Left kidney (tissue), 2 donors: ENCODE measurements around the gene MYDGF. TPM values are rescaled to one million over a fixed set of nuclear protein-coding genes. Genes with fewer than 3 reads are reported as not detected.

ENCODE experiments used
- DNase-seq: peaks from one replicate; pipeline ENCODE4 v3.0.0-alpha.2; 2013
- polyA plus RNA-seq: library from polyadenylated mRNA; unstranded; fragments of 120-200 nt; gene quantifications from one replicate; pipeline ENCODE4 v1.2.1, GENCODE V29; 2013; ENCODE audit not compliant: insufficient read length

MYDGF gene
- polyA plus RNA-seq, 1 donor = 59.2 TPM

- DNase-seq = no peak
Observed at GRCh38 chr19:4678881-4679790, 9.0 kb upstream of the MYDGF start.

DNA sequence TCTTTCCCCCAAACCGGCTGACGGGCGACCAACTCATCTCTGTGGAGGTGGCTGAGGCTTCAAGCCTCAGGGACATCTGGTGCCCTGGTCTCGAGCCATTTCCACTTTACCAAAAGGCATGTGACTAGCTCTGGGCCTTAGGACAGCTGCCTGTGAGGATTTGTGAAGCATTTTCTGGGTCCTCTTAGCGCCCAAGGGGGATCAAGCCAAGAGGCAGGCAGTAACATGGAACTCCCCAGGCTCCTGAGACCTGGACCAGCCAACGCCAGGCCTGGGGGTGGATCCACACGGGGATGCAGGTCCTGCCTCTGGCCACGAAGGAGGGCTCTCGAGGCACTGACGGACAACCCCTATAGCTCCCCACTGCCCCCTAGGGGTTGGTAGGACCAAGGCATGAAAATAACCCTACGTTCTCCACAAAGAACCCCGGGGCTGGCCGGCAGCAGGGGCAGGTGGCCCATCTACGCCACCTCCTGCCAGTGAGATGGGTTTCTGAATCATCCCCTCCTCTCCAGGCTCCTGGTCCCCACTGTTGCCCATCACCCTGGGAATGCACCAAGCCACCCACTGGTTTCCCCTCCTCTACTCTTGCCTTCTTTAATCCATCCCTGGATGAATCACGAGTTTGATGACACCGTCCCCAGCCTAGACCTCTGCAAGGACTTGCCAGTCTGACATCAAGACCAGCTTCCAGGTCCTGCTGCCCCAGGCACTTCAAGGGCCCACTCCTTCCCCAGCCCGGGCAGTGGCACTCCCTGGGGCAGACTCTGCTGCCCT lies 7.0 kb upstream of the MYDGF start:
- DNase-seq = no peak

GRCh38 chr19:4675346-4675745 lies 5.2 kb upstream of the MYDGF start:
- no peak for DNase-seq

DNA sequence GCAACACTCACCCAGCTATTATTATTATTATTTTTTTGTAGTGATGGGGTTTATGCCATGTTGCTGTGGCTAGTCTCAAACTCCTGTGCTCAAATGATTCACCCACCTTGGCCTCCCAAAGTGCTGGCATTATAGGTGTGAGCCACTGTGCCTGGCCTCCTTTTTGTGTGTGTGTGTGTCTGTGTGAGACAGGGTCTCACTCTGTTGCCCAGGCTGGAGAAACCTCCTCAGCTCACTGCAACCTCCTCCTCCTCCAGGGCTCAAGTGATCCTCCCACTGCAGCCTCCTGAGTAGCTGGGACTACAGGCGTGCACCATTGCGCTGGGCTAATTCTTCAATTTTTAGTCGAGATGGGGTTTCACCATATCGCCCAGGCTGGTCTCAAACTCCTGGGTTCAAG lies 3.6 kb upstream of the MYDGF start:
- DNase-seq = no peak

- DNase-seq = no peak
Observed at GRCh38 chr19:4673216-4673615, 3.1 kb upstream of the MYDGF start.

GRCh38 chr19:4671185-4671851 lies 1.2 kb upstream of the MYDGF start:
- DNase-seq = no peak

GRCh38 chr19:4664642-4665041 lies 5.5 kb downstream of the MYDGF start:
- no peak for DNase-seq

DNA sequence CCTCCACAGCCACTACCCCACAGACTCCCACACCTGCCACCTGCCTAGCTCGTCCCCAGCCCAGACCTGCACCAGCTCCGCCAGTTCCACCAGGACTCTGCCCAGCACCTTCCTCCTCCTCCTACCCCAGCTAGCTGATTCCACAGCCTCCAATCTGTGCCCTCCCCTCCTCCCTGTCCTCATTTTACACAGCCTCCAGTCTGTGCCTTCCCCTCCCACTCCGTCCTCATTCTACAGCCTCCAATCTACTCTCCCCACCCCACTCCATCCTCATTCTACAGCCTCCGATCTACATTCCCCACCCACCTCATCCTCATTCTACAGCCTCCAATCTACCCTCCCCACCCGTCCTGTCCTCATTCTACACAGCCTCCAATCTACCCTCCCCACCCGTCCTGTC lies 7.3 kb downstream of the MYDGF start:
- DNase-seq = no peak

- no peak for DNase-seq
Observed at GRCh38 chr19:4662020-4662695, 8.0 kb downstream of the MYDGF start.

GRCh38 chr19:4660993-4661392 lies 9.1 kb downstream of the MYDGF start:
- no peak for DNase-seq

DNA sequence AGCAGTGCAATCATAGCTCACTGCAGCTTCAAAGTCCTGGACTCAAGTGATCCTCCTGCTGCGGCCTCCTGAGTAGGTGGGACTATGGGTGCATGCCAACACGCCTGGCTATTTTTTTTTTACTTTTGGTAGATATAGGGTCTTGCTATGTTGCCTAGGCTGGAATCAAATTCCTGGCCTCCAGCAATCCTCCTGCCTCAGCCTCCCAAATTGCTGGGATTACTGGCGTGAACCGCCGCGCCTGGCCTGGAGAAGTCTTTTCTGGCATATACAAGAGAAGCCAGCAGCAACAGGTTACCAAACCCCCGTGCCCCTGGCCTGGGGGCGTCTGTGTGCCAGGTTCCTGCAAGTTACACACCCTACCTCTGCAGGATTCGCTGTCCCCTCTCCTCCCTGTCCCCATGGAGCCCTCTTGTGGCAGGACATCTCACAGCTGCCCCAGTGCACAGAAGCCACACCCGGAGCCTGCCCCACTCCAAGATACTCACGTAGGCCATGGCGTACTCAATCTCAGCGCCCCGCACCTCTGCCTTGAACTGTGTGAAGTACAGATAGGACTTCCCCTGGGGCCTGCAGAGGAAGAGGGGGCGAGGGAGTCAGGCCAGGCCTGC lies 9.9 kb downstream of the MYDGF start:
- DNase-seq = no peak

GRCh38 chr19:4657835-4658234 lies 12.3 kb downstream of the MYDGF start:
- no peak for DNase-seq

DNA sequence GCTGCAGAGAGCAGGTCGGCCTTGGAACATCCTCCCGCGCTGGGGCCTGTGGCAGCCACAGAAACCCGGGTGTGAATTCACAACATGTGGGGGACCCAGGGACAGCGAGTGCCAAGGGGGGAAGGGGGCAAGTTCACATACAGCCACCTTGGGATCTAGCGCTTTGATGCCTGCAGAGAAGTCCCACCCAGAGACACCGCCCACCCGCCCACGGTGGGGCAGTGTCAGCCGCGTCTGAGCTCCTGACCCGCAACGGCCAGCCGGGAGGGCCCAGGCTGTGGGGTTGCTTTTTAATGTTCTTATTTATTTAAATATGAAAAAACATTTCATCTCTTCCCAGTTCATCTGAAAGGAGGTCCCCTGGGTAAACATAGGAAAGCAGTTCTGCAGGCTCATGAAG lies 12.9 kb downstream of the MYDGF start:
- no peak for DNase-seq

DNA sequence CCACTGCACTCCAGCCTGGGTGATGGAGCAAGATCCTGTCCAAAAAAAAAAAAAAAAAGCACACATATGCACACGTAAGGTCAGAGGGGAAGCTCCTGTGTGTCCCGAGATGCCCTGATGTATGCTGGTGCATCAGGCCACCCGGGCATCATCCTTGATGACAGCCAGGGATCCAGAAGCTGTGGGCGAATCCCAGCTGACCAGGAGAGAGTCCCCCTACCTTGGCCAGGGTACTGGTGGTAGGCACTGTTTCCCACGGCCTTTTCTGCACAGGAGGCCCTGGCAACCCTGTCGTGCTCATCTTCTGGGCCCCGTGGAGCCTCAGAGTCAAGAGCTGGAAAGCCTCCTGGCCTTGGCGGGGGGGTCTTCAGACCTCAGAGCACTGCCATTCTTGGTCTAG lies 14.0 kb downstream of the MYDGF start:
- DNase-seq = no peak

DNA sequence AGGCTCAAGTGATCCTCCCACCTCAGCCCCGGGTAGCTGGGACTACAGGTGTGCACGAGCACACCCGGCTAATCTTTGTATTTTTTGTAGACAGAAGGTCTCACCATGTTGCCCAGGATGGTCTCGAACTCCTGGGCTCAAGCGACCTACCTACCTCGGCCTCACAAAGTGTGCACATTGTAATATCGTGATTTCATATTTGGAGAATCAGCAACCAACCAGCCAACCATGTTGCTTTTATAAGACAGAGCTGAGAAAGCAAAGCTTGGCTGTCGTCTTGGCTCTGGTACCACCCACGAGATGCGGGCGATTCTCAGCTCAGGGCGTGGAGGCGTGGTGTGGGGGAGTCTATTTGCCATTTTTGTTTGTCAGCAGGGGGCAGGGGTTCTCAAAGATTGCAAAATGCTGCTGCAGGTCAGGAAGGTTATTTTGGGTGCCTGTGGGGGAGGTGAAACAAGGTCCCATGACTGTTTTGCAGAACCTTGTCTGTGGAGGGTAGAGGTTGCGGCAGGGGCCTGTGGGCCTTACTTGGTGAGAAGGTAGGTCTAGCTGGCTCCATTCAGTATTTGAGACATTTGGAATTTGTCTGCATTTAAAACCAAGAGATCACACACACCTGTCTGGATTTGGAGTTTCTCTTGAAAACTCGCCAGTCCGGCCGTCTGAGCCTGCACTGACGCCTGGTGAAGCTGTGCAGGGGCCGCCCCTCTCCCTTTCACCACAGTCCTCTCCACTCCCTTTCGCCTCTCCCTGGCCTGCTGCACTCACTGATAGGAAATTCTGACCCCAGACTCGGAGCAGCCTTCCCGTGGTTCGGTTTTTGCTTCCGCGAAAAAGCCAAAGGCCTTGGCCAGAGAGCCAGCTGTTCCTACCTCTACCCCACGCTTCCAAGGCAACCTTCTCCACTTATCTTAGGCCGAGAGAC lies 15.4 kb downstream of the MYDGF start:
- no peak for DNase-seq

DNA sequence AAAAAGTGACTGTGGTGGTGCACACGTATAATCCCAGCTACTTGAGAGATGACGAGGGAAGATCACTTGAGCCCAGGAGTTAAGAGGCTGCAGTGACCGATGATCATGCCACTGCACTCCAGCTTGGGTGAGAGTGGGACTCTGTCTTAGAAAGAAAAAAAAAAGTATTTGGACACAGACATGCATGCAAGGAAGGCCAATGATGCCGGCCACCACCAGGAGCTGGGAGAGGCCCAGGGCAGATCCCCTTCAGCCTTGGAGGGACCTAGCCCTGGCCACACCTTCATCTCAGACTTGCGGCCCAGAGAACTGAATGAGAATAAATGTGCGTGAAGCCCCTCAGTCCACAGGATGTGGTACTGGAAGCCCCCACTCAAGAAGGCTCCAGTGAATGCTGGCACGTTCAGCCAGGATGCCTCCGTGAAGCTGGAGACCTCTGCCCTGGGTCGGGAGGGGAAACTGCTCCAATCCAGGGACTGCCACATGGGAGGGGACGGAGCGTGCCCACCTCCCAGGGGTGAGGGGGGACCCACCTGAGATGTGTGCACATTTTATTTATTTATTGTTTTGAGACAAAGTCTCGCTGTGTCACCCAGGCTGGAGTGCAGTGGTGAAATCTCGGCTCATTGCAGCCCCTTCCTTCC lies 16.2 kb downstream of the MYDGF start:
- no peak for DNase-seq

GRCh38 chr19:4652075-4652474 lies 18.1 kb downstream of the MYDGF start:
- no peak for DNase-seq

- DNase-seq = no peak
Observed at GRCh38 chr19:4650159-4650558, 20.0 kb downstream of the MYDGF start.

- no peak for DNase-seq
Observed at GRCh38 chr19:4649392-4650047, 20.6 kb downstream of the MYDGF start.
